ENCODE data around the gene CHCHD1.

CHCHD1 gene

DNA sequence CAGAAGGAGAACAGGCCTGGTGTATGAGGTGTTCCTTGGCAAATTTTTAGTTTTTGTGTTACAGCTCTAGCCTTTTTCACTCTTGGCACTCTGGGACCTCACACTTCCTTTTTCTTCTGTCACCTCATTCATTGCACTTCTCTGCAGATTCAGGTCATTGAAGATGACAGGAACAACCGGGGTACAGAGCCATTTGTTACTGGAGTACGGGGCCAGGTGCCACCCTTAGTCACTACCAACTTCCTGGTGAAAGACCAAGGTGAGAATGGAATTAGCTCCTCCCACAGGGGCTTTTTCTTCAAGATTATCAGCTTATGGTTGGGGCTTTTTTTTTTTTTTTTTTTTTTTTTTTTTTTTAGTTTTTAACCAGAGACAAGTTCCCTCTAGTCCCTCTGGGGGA is 18.5 kb upstream of the CHCHD1 start:
- FAIRE-seq (no peak), DNase-seq (ENCODE audit: insufficient read length, low spot score) (no peak)
- TF ChIP-seq PAX5 (IDR thresholded peaks at IDR 0.05; ENCODE audit: insufficient read depth, low read length, severe bottlenecking) (no peak), SPI1 (IDR thresholded peaks at IDR 0.05; ENCODE audit: low read depth, low read length) (peak; percentile 75)

DNA sequence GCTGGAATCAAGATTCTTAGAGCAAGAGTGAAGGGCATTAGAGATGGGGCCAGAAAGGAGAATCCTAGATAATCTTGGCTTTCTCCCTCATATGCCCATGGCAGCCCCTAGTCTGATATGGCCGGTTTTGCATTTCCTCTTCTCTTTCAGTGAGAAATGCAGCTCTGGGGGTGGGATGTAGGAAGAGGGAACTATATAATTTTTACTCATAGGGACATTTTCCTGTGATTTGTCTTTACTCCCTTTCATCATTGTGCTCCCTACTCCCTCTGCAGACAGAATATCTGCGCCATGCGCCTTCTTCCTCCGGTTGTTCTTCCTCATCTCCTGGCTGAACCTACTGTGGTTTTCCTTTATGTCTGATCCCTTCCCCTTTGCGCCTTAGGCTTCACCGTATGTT is 16.8 kb upstream of the CHCHD1 start:
- FAIRE-seq (no peak), DNase-seq (ENCODE audit: insufficient read length, low spot score) (no peak)
- TF ChIP-seq POLR2A (IDR thresholded peaks at IDR 0.05; ENCODE audit: low read depth, low read length) = no peak

DNA sequence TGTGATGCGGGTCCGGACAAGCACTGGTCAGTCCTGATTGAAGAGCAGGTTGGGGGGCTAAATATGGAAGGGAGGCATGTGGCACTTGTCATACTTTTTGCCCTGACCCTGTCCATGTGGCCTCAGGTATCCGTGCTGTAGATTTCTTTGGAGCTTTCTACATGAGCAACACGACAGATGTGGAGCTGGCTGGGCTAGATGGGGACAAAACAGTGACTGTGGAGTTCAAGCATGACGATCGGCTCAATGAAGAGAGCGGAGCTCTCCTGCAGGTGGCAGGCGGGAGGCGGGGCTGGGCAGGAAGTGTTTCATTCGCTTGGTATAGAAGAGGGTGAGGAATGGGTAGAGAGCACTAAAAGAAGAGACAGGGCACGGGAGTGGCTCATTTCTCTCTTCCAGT is 13.0 kb upstream of the CHCHD1 start:
- TF ChIP-seq SPI1 (IDR thresholded peaks at IDR 0.05; ENCODE audit: low read depth, low read length) = peak; percentile 23; the same call in 1 of the 2 replicates
- TF ChIP-seq POU2F2 (IDR thresholded peaks at IDR 0.05; ENCODE audit: low read depth, low read length) = no peak
- FAIRE-seq (peak; percentile 66), DNase-seq (ENCODE audit: insufficient read length, low spot score) (no peak)

DNA sequence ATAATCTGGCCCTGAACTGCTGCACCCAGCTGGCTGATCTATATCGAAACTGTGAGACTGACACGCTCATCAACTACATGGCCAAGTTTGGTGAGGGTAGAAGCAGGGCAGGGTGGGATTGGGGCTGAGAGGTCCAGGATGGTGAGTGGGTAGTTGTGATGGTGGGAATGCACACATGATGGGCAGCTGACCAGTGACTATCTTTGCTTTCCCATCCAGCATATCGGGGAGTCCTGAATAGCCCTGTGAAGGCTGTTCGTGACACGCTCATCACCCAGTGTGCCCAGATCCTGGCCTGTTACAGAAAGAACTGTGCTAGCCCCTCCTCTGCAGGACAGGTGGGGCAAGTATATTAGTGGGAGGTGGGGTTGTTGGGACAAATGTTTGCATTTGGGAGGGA is 12.5 kb upstream of the CHCHD1 start:
- DNase-seq (ENCODE audit: insufficient read length, low spot score) (no peak), FAIRE-seq (no peak)
- TF ChIP-seq POLR2AphosphoS5 (IDR thresholded peaks at IDR 0.05; ENCODE audit: low read depth, low read length) (no peak), TAF1 (IDR thresholded peaks at IDR 0.05; ENCODE audit: low read depth, low read length) (no peak), POLR2A (IDR thresholded peaks at IDR 0.05; ENCODE audit: low read depth, low read length) (no peak), SPI1 (IDR thresholded peaks at IDR 0.05; ENCODE audit: low read depth, low read length) (no peak), POU2F2 (IDR thresholded peaks at IDR 0.05; ENCODE audit: low read depth, low read length) (no peak)

DNA sequence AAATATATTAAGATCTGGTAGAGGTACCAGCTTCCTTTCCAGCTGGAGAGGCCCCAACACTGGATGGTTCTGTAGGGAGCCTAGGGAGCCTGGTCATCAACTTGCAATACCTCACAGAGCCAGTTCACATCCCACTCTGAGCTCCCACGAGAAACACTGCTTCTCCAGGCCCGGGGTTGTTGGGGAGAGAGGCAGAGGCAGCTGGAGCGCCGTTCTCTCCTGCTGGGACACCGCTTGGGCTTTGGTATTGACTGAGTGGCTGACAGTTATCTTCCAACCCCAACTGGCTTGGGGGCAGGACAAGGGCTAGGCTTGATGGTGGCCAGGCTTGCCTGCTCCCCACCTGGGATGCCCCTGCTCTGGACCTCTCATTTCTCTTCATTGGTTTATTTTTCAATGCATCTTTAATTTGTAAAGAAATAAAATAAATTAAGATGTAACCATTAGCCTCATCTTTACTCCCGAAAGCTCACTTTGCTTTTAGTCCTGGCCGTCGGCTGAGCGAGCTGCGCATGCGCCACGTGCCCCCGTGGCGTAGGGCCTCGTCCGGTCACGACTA is 10.0 kb upstream of the CHCHD1 start:
- DNase-seq (ENCODE audit: insufficient read length, low spot score) (no peak), FAIRE-seq (no peak)

DNA sequence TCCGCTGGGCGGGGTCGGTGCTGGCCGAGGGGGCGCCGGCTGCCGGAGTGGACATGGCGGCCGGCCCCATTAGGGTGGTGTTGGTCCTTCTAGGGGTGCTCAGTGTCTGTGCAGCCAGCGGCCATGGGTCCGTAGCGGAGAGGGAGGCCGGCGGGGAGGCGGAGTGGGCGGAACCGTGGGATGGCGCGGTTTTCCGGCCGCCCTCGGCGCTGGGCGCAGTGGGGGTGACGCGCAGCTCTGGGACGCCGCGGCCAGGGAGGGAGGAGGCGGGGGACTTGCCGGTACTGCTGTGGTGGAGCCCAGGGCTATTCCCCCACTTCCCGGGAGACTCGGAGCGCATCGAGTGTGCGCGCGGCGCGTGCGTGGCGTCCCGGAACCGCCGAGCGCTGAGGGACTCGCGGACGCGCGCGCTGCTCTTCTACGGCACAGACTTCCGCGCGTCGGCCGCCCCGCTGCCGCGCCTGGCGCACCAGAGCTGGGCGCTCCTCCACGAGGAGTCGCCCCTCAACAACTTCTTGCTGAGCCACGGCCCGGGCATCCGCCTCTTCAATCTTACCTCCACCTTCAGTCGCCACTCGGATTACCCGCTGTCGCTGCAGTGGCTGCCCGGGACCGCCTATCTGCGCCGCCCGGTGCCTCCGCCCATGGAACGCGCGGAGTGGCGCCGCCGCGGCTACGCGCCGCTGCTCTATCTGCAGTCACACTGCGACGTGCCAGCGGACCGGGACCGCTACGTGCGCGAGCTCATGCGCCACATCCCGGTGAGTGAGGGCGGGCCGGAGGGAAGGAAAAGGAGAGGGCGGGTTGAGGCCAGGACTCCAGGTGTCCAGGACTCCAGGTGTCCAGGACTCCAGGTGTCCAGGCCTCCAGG is 9.3 kb upstream of the CHCHD1 start:
- DNase-seq (ENCODE audit: insufficient read length, low spot score) (peak; percentile 74), FAIRE-seq (peak; percentile 98)
- TF ChIP-seq POLR2A (IDR thresholded peaks at IDR 0.05; ENCODE audit: low read depth, low read length) (peak; percentile 61), POLR2AphosphoS5 (IDR thresholded peaks at IDR 0.05; ENCODE audit: low read depth, low read length) (peak; percentile 68; the same call in 1 of the 2 replicates), SPI1 (IDR thresholded peaks at IDR 0.05; ENCODE audit: low read depth, low read length) (0 out of 2 replicates have a peak, but pooled peaks have one; percentile 12), PAX5 (IDR thresholded peaks at IDR 0.05; ENCODE audit: insufficient read depth, low read length, severe bottlenecking) (peak; percentile 92), TAF1 (IDR thresholded peaks at IDR 0.05; ENCODE audit: low read depth, low read length) (peak; percentile 44), POU2F2 (IDR thresholded peaks at IDR 0.05; ENCODE audit: low read depth, low read length) (peak; percentile 71; the same call in 1 of the 2 replicates)

More for the DNA sequence above, 10.0 kb upstream of the CHCHD1 start:
- TF ChIP-seq TAF1 (IDR thresholded peaks at IDR 0.05; ENCODE audit: low read depth, low read length) (no peak), PAX5 (IDR thresholded peaks at IDR 0.05; ENCODE audit: insufficient read depth, low read length, severe bottlenecking) (no peak), SPI1 (IDR thresholded peaks at IDR 0.05; ENCODE audit: low read depth, low read length) (no peak), POLR2AphosphoS5 (IDR thresholded peaks at IDR 0.05; ENCODE audit: low read depth, low read length) (no peak), POU2F2 (IDR thresholded peaks at IDR 0.05; ENCODE audit: low read depth, low read length) (no peak), POLR2A (IDR thresholded peaks at IDR 0.05; ENCODE audit: low read depth, low read length) (no peak)

DNA sequence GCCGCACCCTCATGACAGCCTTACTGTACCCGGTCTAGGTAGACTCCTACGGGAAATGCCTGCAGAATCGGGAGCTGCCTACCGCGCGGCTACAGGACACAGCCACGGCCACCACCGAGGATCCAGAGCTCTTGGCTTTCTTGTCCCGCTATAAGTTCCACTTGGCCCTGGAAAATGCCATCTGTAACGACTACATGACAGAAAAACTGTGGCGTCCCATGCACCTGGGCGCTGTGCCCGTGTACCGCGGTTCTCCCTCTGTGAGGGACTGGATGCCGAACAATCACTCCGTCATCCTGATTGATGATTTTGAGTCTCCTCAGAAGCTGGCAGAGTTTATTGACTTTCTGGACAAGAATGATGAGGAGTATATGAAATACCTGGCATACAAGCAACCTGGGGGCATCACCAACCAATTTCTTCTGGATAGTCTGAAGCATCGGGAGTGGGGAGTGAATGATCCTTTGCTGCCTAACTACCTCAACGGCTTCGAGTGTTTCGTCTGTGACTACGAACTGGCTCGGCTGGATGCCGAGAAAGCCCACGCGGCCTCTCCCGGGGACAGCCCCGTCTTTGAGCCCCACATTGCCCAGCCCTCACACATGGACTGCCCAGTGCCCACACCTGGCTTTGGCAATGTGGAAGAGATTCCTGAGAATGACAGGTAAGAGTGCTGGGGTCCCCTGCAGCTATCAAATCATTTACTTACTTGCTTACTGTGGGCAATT is 8.5 kb upstream of the CHCHD1 start:
- no peak for FAIRE-seq
- DNase-seq (ENCODE audit: insufficient read length, low spot score) = no peak
- no peak for TF ChIP-seq TAF1 (IDR thresholded peaks at IDR 0.05; ENCODE audit: low read depth, low read length)
- TF ChIP-seq POLR2AphosphoS5 (IDR thresholded peaks at IDR 0.05; ENCODE audit: low read depth, low read length) = no peak
- TF ChIP-seq PAX5 (IDR thresholded peaks at IDR 0.05; ENCODE audit: insufficient read depth, low read length, severe bottlenecking) = no peak
- TF ChIP-seq POLR2A (IDR thresholded peaks at IDR 0.05; ENCODE audit: low read depth, low read length) = no peak
- no peak for TF ChIP-seq POU2F2 (IDR thresholded peaks at IDR 0.05; ENCODE audit: low read depth, low read length)
- TF ChIP-seq SPI1 (IDR thresholded peaks at IDR 0.05; ENCODE audit: low read depth, low read length) = no peak

DNA sequence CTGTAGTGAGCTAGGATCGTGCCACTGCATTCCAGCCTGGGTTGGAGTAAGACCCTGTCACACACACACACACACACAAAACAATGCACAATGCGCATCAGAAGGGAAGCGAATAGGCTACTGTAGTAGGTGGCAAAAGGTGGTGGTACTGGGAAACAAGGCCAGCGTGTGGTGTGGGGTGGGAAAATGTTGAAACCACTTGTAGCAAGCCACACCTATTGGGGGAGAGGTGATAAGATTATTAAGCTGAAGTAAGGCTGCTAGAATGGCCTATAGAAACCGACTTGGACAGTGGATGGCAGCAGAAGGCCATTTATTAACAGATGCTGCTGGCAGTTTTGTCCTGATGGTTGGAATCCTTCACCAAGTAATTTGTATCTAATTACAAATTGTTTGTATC is 7.2 kb upstream of the CHCHD1 start:
- TF ChIP-seq POLR2AphosphoS5 (IDR thresholded peaks at IDR 0.05; ENCODE audit: low read depth, low read length) (no peak), POLR2A (IDR thresholded peaks at IDR 0.05; ENCODE audit: low read depth, low read length) (no peak), TAF1 (IDR thresholded peaks at IDR 0.05; ENCODE audit: low read depth, low read length) (no peak), SPI1 (IDR thresholded peaks at IDR 0.05; ENCODE audit: low read depth, low read length) (no peak), POU2F2 (IDR thresholded peaks at IDR 0.05; ENCODE audit: low read depth, low read length) (no peak), PAX5 (IDR thresholded peaks at IDR 0.05; ENCODE audit: insufficient read depth, low read length, severe bottlenecking) (no peak)
- FAIRE-seq (no peak), DNase-seq (ENCODE audit: insufficient read length, low spot score) (no peak)

DNA sequence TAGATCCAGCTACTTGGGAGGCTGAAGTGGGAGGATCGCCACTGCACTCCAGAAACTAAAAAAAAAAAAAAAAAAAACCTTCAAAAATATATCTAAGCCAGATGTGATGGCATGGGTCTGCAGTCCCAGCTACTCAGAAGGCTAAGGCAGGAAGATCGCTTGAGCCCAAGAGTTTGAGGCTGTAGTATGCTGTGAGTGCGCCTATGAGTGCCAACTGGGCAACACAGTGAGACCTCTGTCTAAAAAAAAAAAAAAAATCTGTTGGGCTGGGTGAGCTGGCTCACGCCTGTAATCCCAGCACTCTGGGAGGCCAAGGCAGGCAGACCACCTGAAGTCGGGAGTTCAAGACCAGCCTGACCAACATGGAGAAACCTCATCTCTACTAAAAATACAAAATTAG is 2.8 kb upstream of the CHCHD1 start:
- DNase-seq (ENCODE audit: insufficient read length, low spot score) (no peak), FAIRE-seq (no peak)
- TF ChIP-seq POLR2A (IDR thresholded peaks at IDR 0.05; ENCODE audit: low read depth, low read length) (no peak), SPI1 (IDR thresholded peaks at IDR 0.05; ENCODE audit: low read depth, low read length) (no peak), PAX5 (IDR thresholded peaks at IDR 0.05; ENCODE audit: insufficient read depth, low read length, severe bottlenecking) (no peak), POU2F2 (IDR thresholded peaks at IDR 0.05; ENCODE audit: low read depth, low read length) (no peak), POLR2AphosphoS5 (IDR thresholded peaks at IDR 0.05; ENCODE audit: low read depth, low read length) (no peak), TAF1 (IDR thresholded peaks at IDR 0.05; ENCODE audit: low read depth, low read length) (no peak)

Measured in GM12891 (cell line).